GM10847 (cell line): ENCODE measurements around the gene OR5B17.

Experiments used
- POLR2A ChIP-seq: IDR thresholded peaks from 2 replicates; pipeline ENCODE4 v1.6.1; 2011; ENCODE audit not compliant: insufficient read length; ENCODE audit errors: extremely low read depth

OR5B17 gene

DNA sequence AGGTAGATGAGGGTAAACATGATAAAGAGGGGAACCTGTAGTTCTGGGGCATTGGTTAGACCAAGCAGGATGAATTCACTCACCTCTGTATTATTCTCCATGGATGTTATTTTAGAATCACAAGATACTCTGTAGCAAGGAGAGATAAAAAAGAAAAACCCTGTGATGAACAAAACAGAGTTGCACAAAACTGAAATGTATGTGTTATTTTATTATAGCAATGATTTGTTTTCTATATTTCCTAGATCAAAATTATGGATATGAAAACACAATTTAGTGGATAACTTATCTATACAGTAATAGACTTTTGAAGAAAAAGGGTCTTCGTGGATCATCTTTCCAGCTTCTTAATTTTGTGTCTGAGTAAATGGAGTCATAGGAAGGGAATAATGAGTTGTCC is at the start of gene OR5B17:
TSS of gene OR5B17 (minus strand) at position 101 of the 400 bp plus-strand sequence. CDS start at position 101, 0 bp downstream.
- TF ChIP-seq POLR2A = no peak

DNA sequence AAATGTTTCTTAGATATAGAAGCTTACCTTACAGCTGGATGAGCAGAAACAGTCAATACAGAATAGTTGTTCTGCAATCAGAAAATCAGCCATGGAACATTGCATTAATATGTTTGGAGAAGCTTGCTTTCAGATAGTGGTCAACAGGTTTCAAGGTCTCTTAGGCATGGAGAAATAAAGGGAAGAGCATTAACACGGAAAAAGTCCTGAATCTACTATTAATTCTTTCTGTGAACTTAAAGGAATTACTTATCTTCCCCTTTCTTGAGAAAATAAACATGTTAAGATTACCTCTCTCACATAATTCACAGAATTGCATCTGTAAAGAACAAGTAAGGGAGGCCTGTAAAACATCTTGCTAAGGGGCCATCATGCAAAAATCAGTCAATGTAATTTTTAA is 47.9 kb upstream of the OR5B17 start, which contains the start of gene OR5B3:
TSS of gene OR5B3 (minus strand) at position 101 of the 400 bp plus-strand sequence. CDS start 3,465 bp downstream, outside the sequence.
- TF ChIP-seq POLR2A = no peak

DNA sequence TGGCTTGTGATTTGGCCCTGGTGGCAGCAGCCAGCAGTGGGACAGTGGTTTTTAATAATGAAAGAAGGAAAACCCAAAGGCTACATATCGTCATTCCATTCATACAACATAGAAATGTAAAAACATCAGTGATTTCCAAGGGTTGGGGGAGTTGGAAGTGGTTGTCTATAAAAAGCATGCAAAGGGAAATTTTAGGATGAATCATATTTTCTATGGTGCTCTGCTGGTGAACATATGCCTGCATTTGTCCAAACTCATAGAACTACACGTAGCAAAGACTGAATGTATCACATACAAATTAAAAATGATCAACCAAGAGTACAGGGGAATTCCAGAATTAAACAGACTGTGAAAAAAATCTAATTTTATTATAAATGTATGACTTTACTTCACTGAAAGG is 36.7 kb upstream of the OR5B17 start:
- no peak for TF ChIP-seq POLR2A

DNA sequence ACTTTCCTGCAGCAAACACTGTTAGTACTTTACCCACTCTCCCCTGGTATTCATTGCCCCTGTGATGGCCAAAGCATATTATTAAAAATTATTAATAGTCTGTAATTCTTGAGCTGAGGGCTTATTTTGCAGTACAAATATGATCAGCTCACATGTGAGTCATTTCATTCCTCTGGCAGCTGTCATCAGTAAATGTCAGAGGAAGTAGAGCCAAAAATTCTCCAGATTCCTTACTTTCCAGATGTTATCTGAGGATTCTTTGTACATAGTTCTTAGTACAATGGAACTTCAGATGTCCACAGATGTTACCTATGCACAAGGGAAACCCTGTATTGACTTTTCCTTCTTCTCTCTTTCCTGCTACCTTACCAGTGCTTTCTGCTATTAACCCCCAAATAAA is 35.3 kb upstream of the OR5B17 start:
- TF ChIP-seq POLR2A = no peak

DNA sequence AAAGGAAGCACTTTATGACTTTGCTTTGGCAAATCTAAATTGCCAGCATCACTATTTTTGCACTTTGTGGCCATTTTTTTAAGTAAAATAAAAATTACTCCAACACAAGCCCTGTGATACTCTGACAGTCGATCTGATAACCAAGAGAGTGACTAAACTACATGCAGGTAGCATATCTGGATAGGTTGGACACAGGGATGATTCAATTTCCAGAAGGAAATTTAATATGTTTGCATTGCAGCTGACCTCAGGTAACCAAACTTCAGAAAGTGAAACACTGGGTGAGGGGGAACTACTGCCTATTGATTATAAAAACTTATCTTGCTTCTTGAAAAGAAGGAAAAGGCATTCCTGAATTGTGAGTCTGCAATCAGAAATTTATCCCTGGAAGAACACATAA is 33.9 kb upstream of the OR5B17 start:
- no peak for TF ChIP-seq POLR2A

DNA sequence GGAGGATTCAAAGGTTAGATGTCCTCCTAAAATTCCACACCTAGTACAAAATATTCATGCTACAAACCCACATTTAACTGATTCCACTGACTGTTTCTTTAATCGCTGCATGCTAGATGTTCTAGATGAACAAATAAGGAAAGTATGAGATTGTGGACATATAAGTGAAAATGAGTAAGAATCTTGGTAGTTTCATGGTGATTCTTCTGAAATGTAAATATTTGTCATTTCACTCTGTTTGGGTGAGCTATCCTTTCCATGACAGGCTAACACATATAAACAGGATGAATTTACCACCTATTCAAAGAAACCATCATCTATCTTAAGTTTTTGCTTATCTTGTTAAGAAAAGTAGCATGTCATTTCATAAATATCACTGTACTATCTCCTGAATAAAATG is 33.0 kb upstream of the OR5B17 start:
- TF ChIP-seq POLR2A = no peak

DNA sequence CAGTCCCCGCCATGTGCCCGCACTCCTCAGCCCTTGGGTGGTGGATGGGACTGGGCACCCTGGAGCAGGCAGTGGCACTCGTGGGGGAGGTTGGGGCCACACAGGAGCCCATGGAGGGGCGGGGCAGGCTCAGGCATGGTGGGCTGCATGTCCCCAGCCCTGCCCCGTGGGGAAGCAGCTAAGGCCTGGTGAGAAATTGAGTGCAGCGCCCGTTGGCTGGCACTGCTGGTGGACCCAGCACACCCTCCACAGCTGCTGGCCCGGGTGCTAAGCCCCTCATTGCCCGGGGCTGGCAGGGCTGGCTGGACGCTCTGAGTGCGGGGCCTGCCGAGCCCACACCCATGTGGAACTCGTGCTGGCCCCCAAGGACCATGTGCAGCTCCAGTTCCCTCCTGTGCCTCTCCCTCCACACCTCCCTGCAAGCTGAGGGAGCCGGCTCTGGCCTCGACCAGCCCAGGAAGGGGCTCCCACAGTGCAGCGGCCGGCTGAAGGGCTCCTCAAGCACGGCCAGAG is 31.7 kb upstream of the OR5B17 start:
- TF ChIP-seq POLR2A = no peak

DNA sequence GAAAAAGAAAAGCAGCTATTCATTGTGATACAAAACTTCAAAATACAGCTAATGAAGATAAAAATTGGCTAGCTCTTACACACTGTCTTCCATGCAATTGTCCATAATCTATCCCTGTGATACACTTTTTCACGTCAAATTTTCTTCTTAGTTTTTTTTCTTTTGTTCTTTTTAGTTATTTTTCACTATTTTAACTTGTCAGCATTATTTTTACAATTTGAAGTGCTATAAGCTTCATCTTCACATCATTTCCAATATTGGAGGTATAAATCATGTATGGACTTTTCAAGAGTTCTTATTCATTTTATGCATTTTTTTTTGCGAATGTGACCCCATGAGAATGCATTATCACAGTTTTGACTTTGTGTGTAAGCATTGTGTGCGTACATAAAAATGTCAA is 4.1 kb downstream of the OR5B17 start:
- TF ChIP-seq POLR2A = no peak

DNA sequence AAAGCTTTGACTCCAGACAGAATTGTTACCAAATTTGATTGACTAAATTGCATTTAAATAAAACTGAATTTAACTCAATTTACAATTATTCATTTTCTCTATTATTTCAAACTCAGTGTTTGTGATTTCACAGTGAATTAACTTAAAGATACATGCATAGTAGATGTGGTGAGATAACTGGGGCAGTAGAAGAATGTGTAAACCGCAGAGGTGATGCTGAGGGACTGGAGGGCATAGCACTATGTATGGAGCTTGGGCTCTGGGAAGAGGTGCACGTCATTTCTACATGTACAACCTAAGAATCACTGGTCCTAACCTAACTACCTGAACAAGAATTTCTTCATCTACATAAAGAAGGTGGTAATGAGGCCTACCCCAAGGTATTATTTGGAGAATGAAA is 13.7 kb downstream of the OR5B17 start:
- no peak for TF ChIP-seq POLR2A

DNA sequence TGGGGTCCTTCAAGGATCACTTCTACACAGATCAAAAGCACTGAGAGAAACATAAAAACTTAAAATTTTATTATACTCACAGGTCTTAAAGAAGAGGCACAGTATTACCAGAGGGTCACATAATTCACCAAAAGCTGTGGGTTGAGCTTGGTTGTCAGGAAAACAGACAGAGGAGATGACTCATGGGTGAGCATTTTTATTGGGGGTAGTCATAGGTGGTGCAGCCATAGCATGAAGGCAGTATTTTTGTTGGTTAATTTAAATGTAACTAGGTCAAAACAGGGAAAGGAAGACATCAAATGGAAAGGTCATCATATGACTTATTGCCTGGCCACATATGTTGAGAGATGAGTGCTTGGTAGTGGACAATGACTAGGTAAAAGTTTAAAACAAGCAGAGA is 24.2 kb downstream of the OR5B17 start:
- no peak for TF ChIP-seq POLR2A

DNA sequence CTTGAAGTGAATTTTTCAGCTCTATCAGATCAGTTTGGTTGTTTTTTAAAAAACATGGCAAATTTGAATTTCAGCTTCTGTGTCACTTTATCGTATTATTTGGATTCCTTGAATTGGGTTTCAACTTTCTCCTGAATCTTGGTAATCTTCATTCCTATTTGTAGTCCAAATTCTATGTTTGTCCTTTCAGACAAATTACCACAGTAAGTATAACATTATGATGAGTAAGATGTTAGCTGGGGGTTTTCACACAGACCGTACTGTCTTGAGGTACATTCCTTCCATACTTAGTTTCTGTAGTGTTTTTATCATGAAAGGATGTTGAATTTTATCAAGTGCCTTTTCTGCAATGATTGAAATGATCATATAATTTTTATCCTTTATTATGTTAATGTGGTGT is 28.0 kb downstream of the OR5B17 start:
- TF ChIP-seq POLR2A = no peak

DNA sequence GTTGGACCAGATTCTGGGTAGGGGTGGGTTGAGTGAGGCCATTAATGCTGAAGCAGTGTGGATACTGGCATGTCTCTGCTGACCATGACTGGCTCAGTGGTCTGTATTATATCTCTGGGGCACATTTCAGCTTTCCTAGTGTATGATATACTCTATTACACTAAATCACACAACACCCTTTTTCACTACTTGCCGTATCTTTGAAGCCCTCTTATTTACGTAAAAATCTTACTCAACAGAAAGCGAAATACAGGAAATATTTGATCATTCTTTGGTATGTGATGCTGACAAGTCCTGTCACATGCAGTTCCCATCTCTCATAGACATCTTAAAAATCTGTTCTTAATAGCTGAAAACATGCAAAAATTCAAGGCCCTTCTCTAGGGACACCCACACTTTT is 40.3 kb downstream of the OR5B17 start:
- no peak for TF ChIP-seq POLR2A

DNA sequence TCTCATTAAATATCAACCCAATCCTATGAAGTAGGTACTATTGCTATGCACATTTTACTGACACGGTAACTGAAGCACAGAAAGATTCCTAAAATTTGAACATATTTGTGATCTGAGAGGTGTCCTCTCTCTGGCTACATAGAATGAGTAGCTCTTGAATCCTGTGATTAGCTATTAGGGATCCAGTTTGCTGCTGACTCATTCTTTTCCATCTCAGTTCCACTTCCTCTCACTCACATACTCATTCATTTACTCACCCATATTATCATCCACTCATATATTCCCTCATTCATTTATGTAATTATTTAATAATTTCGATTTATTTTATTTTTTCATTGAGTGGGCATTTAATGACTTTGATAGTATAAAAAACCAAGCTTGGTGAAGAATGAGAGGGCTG is 42.7 kb downstream of the OR5B17 start:
- TF ChIP-seq POLR2A = no peak
